ENCODE measurements around the gene ACACA. TPM values are rescaled to one million over a fixed set of nuclear protein-coding genes. Genes with fewer than 3 reads are reported as not detected.

ACACA gene
- polyA plus RNA-seq, 4 donors = 38.8 to 48.6 (median 43.3) TPM

- no peak for DNase-seq (ENCODE audit: low read depth in 4 of 4, low spot score in 3 of 4)
Observed at GRCh38 chr17:37111329-37111728, 295.3 kb downstream of the ACACA start.

- no peak for DNase-seq (ENCODE audit: low read depth in 4 of 4, low spot score in 3 of 4)
Observed at GRCh38 chr17:37110746-37111145, 295.9 kb downstream of the ACACA start.

- no peak for DNase-seq (ENCODE audit: low read depth in 4 of 4, low spot score in 3 of 4)
Observed at GRCh38 chr17:37109731-37110710, 296.6 kb downstream of the ACACA start.

GRCh38 chr17:37109106-37109505, 297.5 kb downstream of the ACACA start:
- no peak for DNase-seq (ENCODE audit: low read depth in 4 of 4, low spot score in 3 of 4)

- DNase-seq (ENCODE audit: low read depth in 4 of 4, low spot score in 3 of 4) = no peak
Observed at GRCh38 chr17:37107406-37108083, 299.1 kb downstream of the ACACA start.

- DNase-seq (ENCODE audit: low read depth in 4 of 4, low spot score in 3 of 4) = no peak
Observed at GRCh38 chr17:37106049-37106448, 300.6 kb downstream of the ACACA start.

- DNase-seq (ENCODE audit: low read depth in 4 of 4, low spot score in 3 of 4) = no peak
Observed at GRCh38 chr17:37103231-37103630, 303.4 kb downstream of the ACACA start.

- no peak for DNase-seq (ENCODE audit: low read depth in 4 of 4, low spot score in 3 of 4)
Observed at GRCh38 chr17:37101306-37101705, 305.3 kb downstream of the ACACA start.

GRCh38 chr17:37100231-37100630, 306.4 kb downstream of the ACACA start:
- DNase-seq (ENCODE audit: low read depth in 4 of 4, low spot score in 3 of 4) = no peak

- DNase-seq (ENCODE audit: low read depth in 4 of 4, low spot score in 3 of 4) = no peak
Observed at GRCh38 chr17:37098910-37099664, 307.5 kb downstream of the ACACA start.

GRCh38 chr17:37098152-37098551, 308.5 kb downstream of the ACACA start:
- no peak for DNase-seq (ENCODE audit: low read depth in 4 of 4, low spot score in 3 of 4)

- no peak for DNase-seq (ENCODE audit: low read depth in 4 of 4, low spot score in 3 of 4)
Observed at GRCh38 chr17:37097154-37097553, 309.5 kb downstream of the ACACA start.

GRCh38 chr17:37096071-37096470, 310.6 kb downstream of the ACACA start:
- DNase-seq (ENCODE audit: low read depth in 4 of 4, low spot score in 3 of 4) = no peak

- DNase-seq (ENCODE audit: low read depth in 4 of 4, low spot score in 3 of 4) = no peak
Observed at GRCh38 chr17:37094391-37094790, 312.2 kb downstream of the ACACA start.

GRCh38 chr17:37092701-37093100, 313.9 kb downstream of the ACACA start:
- DNase-seq (ENCODE audit: low read depth in 4 of 4, low spot score in 3 of 4) = no peak

- DNase-seq (ENCODE audit: low read depth in 4 of 4, low spot score in 3 of 4) = no peak
Observed at GRCh38 chr17:37092071-37092470, 314.6 kb downstream of the ACACA start.

GRCh38 chr17:37090941-37091340, 315.7 kb downstream of the ACACA start:
- DNase-seq (ENCODE audit: low read depth in 4 of 4, low spot score in 3 of 4) = no peak

- DNase-seq (ENCODE audit: low read depth in 4 of 4, low spot score in 3 of 4) = no peak
Observed at GRCh38 chr17:37089956-37090355, 316.7 kb downstream of the ACACA start.

GRCh38 chr17:37088913-37089312, 317.7 kb downstream of the ACACA start:
- no peak for DNase-seq (ENCODE audit: low read depth in 4 of 4, low spot score in 3 of 4)

- DNase-seq (ENCODE audit: low read depth in 4 of 4, low spot score in 3 of 4) = peak in 2 of 4 donors; percentile 46 to 60
Observed at GRCh38 chr17:37088459-37088858, 318.2 kb downstream of the ACACA start.

GRCh38 chr17:37087683-37088082, 319.0 kb downstream of the ACACA start:
- DNase-seq (ENCODE audit: low read depth in 4 of 4, low spot score in 3 of 4) = no peak
